ENCODE data around the gene FEM1B. TPM values are rescaled to one million over a fixed set of nuclear protein-coding genes. Genes with fewer than 3 reads are reported as not detected.

FEM1B gene
- total RNA-seq, 4 donors from 2014 or later: 28.1 to 48.2 (median 43.0) TPM

DNA sequence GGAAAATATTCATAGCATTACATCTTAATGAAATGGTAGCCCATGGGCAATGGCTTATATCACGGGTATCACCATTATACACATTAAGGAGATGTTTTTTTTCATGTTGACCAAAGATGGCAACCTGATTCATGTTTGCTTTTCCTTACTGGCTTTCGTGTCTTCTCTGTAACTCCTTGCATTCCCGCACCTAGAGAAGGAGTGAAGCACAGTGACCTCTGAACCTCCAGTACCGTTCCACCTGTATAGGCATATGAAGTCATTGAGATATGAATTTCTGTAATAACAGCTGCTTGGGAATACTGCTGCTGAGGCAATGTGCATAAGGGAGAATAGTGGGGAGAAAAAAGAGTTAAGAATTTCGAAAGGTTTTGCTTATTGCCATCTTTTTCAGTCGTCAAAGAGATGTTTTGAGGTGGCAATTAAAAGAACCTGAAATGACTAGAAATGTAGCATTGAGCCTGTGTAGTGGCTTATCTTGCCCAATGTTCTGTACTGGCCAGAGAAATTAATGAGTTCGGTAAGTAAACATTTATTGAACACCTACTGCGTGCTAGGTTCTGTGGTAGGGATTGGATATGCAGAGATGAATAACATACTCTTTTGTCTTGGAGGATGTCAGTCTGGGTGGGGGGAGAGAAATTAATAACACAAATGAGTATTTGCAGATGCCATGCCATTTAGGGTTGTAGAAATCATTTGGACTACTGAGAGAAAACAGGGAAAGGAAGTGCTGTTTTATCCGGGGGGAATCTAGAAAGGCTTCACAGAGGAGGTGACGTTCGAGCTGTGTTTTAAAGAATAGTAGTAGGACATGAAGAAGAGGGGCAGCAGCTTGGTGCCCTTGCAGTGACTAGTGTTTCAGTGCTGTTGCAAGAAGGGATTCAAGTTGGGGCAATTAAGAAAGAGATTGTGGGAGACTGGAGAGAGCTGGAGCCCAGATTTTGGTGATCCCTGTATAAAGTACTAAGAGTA, 2.5 kb downstream of the FEM1B start:
- H3K4me1 ChIP-seq: peaks cover 0 to 54% (median 17%) of the 10 kb centered on the region in 4 donors
- H3K27ac ChIP-seq: peak overlapping the region in 3 of 4 donors; percentile 31 to 95 (median 93)
- TF ChIP-seq POLR2A (IDR thresholded peaks at IDR 0.05): no peak
- TF ChIP-seq, protein P1, sequence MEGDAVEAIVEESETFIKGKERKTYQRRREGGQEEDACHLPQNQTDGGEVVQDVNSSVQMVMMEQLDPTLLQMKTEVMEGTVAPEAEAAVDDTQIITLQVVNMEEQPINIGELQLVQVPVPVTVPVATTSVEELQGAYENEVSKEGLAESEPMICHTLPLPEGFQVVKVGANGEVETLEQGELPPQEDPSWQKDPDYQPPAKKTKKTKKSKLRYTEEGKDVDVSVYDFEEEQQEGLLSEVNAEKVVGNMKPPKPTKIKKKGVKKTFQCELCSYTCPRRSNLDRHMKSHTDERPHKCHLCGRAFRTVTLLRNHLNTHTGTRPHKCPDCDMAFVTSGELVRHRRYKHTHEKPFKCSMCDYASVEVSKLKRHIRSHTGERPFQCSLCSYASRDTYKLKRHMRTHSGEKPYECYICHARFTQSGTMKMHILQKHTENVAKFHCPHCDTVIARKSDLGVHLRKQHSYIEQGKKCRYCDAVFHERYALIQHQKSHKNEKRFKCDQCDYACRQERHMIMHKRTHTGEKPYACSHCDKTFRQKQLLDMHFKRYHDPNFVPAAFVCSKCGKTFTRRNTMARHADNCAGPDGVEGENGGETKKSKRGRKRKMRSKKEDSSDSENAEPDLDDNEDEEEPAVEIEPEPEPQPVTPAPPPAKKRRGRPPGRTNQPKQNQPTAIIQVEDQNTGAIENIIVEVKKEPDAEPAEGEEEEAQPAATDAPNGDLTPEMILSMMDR (IDR thresholded peaks at IDR 0.05): no peak
- peak overlapping the region in 3 of 4 donors; percentile 21 to 87 (median 80) for H3K4me3 ChIP-seq
- peak in 1 of 3 donors; percentile 62 for DNase-seq
- H3K9me3 ChIP-seq: no peaks in the 10 kb centered on the region
- peaks cover 0 to 7% (median 0%) of the 10 kb centered on the region in 3 donors for H3K36me3 ChIP-seq
- H3K27me3 ChIP-seq: no peaks in the 10 kb centered on the region

DNA sequence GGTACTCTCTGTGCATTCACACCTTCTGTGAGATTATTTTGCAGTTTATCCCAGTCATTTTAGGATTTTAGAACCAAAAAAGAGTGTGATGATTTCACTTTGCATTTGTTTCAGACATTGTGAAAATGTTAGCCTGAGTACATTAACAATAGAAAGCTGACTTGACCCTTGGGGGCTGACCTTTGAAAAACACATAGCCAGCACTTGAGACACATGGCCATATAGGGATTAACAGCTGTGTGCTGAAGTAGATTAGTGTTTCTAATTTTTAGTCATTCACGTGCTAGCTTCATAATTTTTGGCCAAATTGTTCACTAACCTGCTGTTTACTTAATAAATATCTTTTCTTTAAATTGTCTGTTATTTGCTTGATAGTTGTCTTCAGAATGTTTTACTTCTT, 3.5 kb downstream of the FEM1B start:
- TF ChIP-seq POLR2A (IDR thresholded peaks at IDR 0.05): no peak
- TF ChIP-seq, protein P1 (IDR thresholded peaks at IDR 0.05): no peak
- no peak for DNase-seq
- H3K4me3 ChIP-seq: peak overlapping the region in 2 of 4 donors; percentile 80 to 87
- no peaks in the 10 kb centered on the region for H3K9me3 ChIP-seq
- peaks cover 0 to 10% (median 0%) of the 10 kb centered on the region in 3 donors for H3K36me3 ChIP-seq
- H3K4me1 ChIP-seq: peaks cover 0 to 62% (median 17%) of the 10 kb centered on the region in 4 donors
- H3K27ac ChIP-seq: peak overlapping the region in 2 of 4 donors; percentile 31 to 95
- H3K27me3 ChIP-seq: no peaks in the 10 kb centered on the region

- DNase-seq: no peak
- H3K4me1 ChIP-seq: peaks cover 0 to 68% (median 17%) of the 10 kb centered on the region in 4 donors
- H3K27me3 ChIP-seq: no peaks in the 10 kb centered on the region
- TF ChIP-seq POLR2A (IDR thresholded peaks at IDR 0.05): no peak
- TF ChIP-seq, protein P1 (IDR thresholded peaks at IDR 0.05): no peak
- no peak overlapping the region for H3K4me3 ChIP-seq
- peaks cover 0 to 10% (median 0%) of the 10 kb centered on the region in 3 donors for H3K36me3 ChIP-seq
- no peak overlapping the region for H3K27ac ChIP-seq
- no peaks in the 10 kb centered on the region for H3K9me3 ChIP-seq
These were observed 5.9 kb downstream of the FEM1B start for GRCh38 chr15:68283401-68283800.

DNA sequence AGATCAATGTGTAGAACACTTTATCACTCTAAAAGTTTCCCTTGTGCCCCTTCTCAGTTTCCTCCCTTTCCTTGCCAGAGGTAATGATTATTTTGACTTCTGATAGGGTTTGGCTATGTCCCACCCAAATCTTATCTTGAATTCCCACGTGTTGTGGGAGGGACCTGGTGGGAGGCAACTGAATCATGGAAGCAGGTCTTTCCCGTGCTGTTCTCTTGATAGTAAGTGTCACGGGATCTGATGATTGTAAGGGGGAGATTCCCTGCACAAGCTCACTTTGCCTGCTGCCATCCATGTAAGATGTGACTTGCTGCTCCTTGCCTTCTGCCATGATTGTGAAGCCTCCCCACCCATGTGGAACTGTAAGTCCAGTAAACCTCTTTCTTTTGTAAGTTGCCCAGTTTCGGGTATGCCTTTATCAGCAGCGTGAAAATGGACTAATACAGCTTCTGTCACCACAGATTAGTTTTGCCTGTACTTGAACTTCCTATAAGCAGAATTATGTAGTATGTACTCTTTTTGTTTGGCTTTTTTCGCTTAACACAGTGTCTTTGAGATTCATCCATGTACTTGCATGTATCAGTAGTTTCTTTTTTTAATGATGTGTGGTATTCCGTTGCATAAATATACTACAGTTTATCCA, 7.2 kb downstream of the FEM1B start:
- H3K9me3 ChIP-seq: no peaks in the 10 kb centered on the region
- peak overlapping the region in 1 of 4 donors; percentile 14 for H3K27ac ChIP-seq
- H3K36me3 ChIP-seq: peaks cover 0 to 13% (median 0%) of the 10 kb centered on the region in 3 donors
- H3K4me3 ChIP-seq: no peak overlapping the region
- TF ChIP-seq POLR2A (IDR thresholded peaks at IDR 0.05): no peak
- TF ChIP-seq, protein P1 (IDR thresholded peaks at IDR 0.05): no peak
- H3K27me3 ChIP-seq: no peaks in the 10 kb centered on the region
- DNase-seq: no peak
- H3K4me1 ChIP-seq: peaks cover 0 to 61% (median 12%) of the 10 kb centered on the region in 4 donors

- Histone ChIP-seq H3K9me3 (no peaks in the 10 kb centered on the region), H3K36me3 (peaks cover 0 to 20% (median 0%) of the 10 kb centered on the region in 3 donors), H3K27me3 (no peaks in the 10 kb centered on the region), H3K4me3 (no peak overlapping the region), H3K27ac (no peak overlapping the region), H3K4me1 (peaks cover 0 to 55% (median 6%) of the 10 kb centered on the region in 4 donors)
- TF ChIP-seq, protein P1 (IDR thresholded peaks at IDR 0.05): no peak
- TF ChIP-seq POLR2A (IDR thresholded peaks at IDR 0.05): no peak
- no peak for DNase-seq
These were observed 7.9 kb downstream of the FEM1B start for GRCh38 chr15:68285259-68285980.
